NT2/D1 (cell line): Measurements from ENCODE around the gene CDCA4.

Source experiments
- DNase-seq: peaks from one replicate; pipeline ENCODE4 v3.0.0-alpha.2; 2011; ENCODE audit warnings: low read depth, low spot score
- H3K27me3 ChIP-seq: 2 replicates; pipeline ENCODE4 v1.6.0; 2011; ENCODE audit warnings: mild to moderate bottlenecking; ENCODE audit not compliant: insufficient read length, insufficient read depth
- H3K36me3 ChIP-seq: 2 replicates; pipeline ENCODE4 v1.6.1; 2011; ENCODE audit warnings: mild to moderate bottlenecking, low read length, mixed read lengths; ENCODE audit not compliant: insufficient read depth, insufficient read length
- H3K4me1 ChIP-seq: 2 replicates; pipeline ENCODE4 v1.5.1; 2011; ENCODE audit not compliant: insufficient read depth, insufficient read length
- H3K4me3 ChIP-seq: 2 replicates; pipeline ENCODE4 v1.5.1; 2011; ENCODE audit warnings: low read depth; ENCODE audit not compliant: insufficient read length
- H3K9ac ChIP-seq: 2 replicates; pipeline ENCODE4 v1.6.0; 2011; ENCODE audit warnings: low read depth; ENCODE audit not compliant: insufficient read length
- H3K9me3 ChIP-seq: 2 replicates; pipeline ENCODE4 v1.5.1; 2011; ENCODE audit warnings: mild to moderate bottlenecking, low read length; ENCODE audit not compliant: insufficient read depth
- SUZ12 ChIP-seq: IDR thresholded peaks from 2 replicates; pipeline ENCODE4 v1.6.1; 2011; ENCODE audit not compliant: insufficient read length, insufficient read depth; ENCODE audit errors: extremely low read depth
- YY1 ChIP-seq: IDR thresholded peaks from 2 replicates; pipeline ENCODE4 v1.6.1; 2011; ENCODE audit not compliant: insufficient read length, insufficient read depth
- ZNF274 ChIP-seq: IDR thresholded peaks from 2 replicates; pipeline ENCODE4 v1.6.1; 2011; ENCODE audit warnings: mild to moderate bottlenecking, low read depth, low read length

CDCA4 gene

DNA sequence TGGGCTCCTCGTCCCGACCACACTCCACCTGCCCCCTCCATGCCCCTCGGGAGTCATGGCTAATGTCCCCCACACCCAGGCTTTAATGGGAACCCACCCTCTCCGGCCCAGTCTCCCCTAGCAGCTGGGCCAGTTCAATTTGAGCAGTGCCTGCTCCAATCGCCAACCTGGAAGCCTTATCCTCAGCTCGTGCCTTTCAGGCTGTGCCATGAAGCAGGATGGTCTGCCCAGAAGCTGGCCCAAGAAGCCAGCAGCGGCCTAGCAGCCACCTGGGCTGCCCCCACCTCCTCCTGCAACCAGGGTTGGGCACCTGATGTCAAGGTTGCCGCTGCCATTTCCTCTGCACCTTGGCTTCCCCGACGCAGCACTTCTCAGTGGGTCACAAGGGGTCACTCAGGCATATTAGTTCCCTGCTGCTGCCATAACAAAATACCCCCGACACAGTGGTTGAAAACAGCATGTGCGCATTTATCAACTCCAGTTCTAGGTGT lies 37.6 kb downstream of the CDCA4 start:
- Histone ChIP-seq H3K27me3 (peaks cover 22% of the 10 kb centered on the region), H3K4me1 (peaks cover 16% of the 10 kb centered on the region), H3K4me3 (no peak overlapping the region), H3K9ac (no peak overlapping the region), H3K9me3 (no peaks in the 10 kb centered on the region), H3K36me3 (no peaks in the 10 kb centered on the region)
- DNase-seq: no peak
- no peak for TF ChIP-seq ZNF274
- TF ChIP-seq SUZ12: no peak
- no peak for TF ChIP-seq YY1

DNA sequence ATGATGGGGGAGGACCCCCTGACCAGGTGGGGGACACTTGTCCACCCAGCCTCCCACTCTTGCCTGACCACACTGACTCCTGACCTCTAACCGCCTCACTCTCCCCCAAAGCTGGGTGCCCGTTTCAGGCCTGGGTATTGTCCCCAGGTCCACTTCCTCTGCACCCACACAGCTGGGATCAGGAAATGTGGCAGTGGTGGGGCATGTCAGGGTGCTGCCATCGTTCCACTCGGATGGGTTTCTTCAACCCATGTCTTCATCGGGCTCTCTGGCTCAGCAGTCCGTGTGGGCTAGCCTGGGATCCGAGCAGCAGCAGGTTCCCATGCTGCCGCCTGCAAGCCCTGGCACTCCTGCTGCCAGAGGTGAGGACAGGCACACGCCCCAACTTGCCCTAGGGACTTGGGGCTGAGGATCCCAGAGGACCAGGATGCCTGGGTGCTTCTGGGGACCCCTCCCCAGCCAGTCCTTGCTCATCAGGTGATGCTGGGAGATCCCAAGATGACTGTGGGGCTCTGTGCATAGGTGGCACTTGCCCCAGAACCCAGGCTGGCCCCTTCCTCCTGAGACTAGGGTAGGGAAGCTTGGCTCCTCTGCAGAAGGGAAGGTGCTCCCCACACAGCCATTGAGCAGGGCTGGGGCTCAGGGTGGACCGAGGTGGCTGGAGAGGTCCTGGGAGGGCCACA lies 38.2 kb downstream of the CDCA4 start:
- H3K36me3 ChIP-seq: no peaks in the 10 kb centered on the region
- peaks cover 16% of the 10 kb centered on the region for H3K4me1 ChIP-seq
- H3K9ac ChIP-seq: no peak overlapping the region
- H3K27me3 ChIP-seq: peaks cover 25% of the 10 kb centered on the region
- no peak overlapping the region for H3K4me3 ChIP-seq
- no peak for DNase-seq
- no peaks in the 10 kb centered on the region for H3K9me3 ChIP-seq
- TF ChIP-seq ZNF274 (no peak), YY1 (no peak), SUZ12 (no peak)

DNA sequence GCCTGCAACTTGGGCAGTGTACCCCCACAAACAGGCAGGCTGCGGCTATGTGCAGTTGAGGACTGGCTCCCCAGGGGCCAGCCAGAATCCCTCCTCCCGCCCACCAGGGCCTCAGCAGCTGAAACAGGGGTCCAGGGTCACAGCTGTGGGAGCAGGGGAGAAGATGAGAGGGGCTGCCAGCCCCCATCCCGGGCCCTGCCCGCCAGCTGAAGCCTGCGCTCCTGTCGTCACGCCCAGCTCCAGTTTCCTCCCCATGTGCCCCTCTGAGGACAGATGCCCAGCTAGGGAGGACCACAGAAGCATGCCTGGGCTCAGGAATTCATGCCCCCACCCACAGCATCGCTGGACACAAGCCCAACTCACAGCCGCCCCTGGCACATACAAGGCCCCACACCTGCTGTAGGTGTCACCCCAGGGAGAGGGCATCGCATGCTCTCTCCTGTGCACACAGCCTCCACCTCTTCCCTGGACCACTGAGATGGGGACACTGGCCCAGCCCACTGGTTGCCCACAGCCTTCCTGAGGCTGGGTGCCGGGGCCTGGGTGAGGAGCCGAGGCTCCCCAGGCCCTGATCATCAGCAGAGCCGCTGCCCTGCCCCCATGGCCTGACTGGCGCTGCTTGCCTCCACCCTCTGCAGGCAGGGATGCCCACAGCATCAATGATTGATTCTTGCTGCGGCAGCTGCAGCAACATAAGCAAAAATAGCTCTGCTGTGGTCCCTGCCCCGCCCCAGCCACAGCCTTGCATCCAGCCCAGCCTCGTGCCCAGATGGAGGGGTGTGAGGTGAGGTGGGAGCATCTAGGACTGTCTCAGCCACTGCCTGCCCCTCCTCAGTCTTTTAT lies 39.0 kb downstream of the CDCA4 start:
- H3K4me1 ChIP-seq: peaks cover 16% of the 10 kb centered on the region

DNA sequence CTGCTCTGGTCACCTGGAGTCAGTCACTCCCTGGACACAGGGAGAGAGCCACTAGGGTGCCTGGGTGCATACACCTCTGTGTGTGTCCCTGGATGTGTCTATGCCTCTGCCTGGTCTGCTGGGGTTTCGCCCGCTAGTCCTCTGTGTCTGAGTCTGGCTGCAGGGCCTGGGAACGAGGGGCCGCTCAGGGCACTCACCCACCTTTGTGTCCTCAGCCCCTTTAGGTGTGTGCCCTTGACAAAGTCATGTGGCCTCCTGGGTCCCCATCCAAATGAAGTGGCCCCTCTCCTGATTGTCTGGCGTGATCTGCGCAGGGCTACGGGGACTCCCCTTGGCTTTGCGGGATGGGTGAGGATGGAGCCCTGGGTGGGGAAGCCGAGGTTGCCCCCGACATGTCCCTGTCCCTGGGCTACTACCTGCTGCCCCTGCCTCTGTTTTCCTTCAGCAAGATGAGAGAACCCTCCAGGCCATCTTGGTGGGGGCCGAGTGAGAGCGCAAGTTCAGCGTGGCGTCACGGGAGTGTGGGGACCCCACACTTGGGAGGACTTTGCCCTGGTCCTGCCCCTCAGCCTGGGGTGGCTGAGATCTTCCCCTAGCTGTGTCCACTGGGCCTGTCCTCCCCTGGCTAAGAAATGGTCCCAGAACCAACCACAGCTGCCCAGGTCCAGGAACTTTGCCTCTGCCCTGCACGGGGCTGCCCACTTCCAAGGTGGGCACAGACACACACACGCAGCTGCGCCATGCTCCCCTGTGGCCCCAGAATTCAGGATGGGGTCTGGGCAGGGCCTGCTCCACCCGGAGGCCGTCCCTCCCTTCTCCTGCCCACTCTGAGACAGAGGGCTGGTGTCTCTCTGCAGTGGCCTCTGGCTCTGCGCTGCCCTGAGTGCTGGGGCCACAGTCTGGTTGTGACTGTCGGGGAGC lies 40.0 kb downstream of the CDCA4 start:
- no peak for TF ChIP-seq ZNF274
- no peak for TF ChIP-seq SUZ12
- no peak for TF ChIP-seq YY1
- no peak for DNase-seq
- no peaks in the 10 kb centered on the region for H3K36me3 ChIP-seq
- peaks cover 40% of the 10 kb centered on the region for H3K27me3 ChIP-seq
- no peaks in the 10 kb centered on the region for H3K9me3 ChIP-seq
- peak overlapping the region; percentile 4 for H3K9ac ChIP-seq
- H3K4me3 ChIP-seq: no peak overlapping the region
- peaks cover 24% of the 10 kb centered on the region for H3K4me1 ChIP-seq

More for the DNA sequence above, 39.0 kb downstream of the CDCA4 start:
- no peak for DNase-seq
- Histone ChIP-seq H3K4me3 (no peak overlapping the region), H3K27me3 (peaks cover 32% of the 10 kb centered on the region), H3K9me3 (no peaks in the 10 kb centered on the region), H3K9ac (no peak overlapping the region), H3K36me3 (no peaks in the 10 kb centered on the region)
- TF ChIP-seq ZNF274: no peak
- no peak for TF ChIP-seq YY1
- no peak for TF ChIP-seq SUZ12

DNA sequence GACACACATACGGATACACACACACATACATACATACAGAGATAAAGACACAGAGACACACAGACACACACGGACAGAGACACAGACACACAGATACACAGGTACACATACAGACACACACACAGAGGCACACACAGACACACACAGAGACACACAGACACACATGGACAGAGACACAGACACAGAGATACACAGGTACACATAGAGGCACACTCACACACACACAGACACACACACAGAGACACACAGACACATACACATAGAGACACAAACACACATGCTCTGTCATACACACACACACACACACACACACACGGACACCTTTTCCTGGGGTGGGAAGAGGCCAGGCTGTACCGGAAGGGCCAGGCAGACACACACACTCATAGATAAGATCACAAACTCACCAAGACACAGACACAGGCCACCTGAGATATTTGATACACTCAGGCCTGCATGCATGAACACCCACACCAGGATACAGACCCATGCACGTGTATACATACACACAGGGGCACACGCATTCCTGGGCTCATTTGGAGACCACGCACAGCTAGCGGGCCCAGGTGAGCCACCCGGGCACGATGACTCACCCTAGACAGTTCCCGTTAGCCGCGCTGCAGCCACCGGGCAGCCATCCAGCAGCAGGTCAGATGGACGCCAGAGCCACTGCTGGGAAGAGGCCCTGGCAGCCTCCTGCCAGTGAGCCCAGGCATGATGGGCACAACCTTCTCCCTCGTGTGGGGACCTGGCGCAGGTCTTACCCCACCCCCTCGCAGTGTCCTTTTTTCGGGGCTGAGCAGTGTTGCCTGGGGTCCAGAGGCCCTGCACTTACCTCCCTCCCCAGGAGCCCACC lies 40.9 kb downstream of the CDCA4 start:
- peak overlapping the region; percentile 56 for H3K9ac ChIP-seq
- DNase-seq: no peak
- H3K4me1 ChIP-seq: peaks cover 28% of the 10 kb centered on the region
- no peaks in the 10 kb centered on the region for H3K36me3 ChIP-seq
- no peak overlapping the region for H3K4me3 ChIP-seq
- H3K27me3 ChIP-seq: peaks cover 40% of the 10 kb centered on the region
- TF ChIP-seq ZNF274 (no peak), YY1 (no peak), SUZ12 (no peak)
- H3K9me3 ChIP-seq: no peaks in the 10 kb centered on the region
